ENCODE measurements around the gene ANKRD65.

Gene ANKRD65

DNA sequence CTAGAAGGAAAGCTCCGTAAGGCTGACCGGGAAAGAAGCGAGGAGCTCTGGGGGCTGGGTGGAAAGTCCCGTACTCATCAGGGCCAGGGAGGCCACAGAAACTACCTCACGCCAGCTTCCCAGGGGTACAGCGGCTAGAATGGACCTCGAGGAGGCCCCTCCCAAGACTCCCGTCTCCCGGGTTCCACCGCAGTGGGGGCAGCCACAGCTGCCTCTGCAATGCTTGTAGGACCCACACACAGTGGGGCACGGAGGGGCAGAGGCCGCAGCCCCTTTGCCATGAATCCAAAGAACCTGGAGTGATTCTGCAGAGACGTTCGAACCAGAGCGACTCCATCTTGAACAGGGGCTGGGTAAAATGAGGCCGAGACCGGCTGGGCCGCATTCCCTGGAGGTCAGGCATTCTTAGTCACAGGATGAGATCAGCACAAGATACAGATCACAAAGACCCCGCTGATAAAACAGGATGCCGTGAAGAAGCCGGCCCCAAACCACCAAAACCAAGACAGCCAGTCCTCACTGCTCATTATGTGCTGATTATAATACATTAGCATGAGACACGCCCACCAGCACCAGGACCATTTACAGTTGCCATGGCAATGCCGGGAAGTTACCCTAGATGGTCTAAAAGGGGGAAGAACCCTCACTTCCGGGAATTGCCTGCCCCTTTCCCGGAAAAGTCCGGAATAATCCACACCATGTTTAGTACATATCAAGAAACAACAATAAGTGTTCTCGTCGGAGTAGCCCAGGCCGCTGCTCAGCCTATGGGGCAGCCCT lies 1.6 kb upstream of the ANKRD65 start:
- TF ChIP-seq GABPA (IDR thresholded peaks at IDR 0.05; ENCODE audit: low read depth) (no peak), POLR2AphosphoS5 (IDR thresholded peaks at IDR 0.05; ENCODE audit: low read depth) (no peak), SPI1 (IDR thresholded peaks at IDR 0.05; ENCODE audit: borderline replicate concordance, low read depth) (no peak)
- TF ChIP-seq, protein P1, sequence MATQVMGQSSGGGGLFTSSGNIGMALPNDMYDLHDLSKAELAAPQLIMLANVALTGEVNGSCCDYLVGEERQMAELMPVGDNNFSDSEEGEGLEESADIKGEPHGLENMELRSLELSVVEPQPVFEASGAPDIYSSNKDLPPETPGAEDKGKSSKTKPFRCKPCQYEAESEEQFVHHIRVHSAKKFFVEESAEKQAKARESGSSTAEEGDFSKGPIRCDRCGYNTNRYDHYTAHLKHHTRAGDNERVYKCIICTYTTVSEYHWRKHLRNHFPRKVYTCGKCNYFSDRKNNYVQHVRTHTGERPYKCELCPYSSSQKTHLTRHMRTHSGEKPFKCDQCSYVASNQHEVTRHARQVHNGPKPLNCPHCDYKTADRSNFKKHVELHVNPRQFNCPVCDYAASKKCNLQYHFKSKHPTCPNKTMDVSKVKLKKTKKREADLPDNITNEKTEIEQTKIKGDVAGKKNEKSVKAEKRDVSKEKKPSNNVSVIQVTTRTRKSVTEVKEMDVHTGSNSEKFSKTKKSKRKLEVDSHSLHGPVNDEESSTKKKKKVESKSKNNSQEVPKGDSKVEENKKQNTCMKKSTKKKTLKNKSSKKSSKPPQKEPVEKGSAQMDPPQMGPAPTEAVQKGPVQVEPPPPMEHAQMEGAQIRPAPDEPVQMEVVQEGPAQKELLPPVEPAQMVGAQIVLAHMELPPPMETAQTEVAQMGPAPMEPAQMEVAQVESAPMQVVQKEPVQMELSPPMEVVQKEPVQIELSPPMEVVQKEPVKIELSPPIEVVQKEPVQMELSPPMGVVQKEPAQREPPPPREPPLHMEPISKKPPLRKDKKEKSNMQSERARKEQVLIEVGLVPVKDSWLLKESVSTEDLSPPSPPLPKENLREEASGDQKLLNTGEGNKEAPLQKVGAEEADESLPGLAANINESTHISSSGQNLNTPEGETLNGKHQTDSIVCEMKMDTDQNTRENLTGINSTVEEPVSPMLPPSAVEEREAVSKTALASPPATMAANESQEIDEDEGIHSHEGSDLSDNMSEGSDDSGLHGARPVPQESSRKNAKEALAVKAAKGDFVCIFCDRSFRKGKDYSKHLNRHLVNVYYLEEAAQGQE (IDR thresholded peaks at IDR 0.05; ENCODE audit: insufficient replicate concordance, low read depth): no peak
- TF ChIP-seq, protein P2, sequence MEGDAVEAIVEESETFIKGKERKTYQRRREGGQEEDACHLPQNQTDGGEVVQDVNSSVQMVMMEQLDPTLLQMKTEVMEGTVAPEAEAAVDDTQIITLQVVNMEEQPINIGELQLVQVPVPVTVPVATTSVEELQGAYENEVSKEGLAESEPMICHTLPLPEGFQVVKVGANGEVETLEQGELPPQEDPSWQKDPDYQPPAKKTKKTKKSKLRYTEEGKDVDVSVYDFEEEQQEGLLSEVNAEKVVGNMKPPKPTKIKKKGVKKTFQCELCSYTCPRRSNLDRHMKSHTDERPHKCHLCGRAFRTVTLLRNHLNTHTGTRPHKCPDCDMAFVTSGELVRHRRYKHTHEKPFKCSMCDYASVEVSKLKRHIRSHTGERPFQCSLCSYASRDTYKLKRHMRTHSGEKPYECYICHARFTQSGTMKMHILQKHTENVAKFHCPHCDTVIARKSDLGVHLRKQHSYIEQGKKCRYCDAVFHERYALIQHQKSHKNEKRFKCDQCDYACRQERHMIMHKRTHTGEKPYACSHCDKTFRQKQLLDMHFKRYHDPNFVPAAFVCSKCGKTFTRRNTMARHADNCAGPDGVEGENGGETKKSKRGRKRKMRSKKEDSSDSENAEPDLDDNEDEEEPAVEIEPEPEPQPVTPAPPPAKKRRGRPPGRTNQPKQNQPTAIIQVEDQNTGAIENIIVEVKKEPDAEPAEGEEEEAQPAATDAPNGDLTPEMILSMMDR (IDR thresholded peaks at IDR 0.05; ENCODE audit: insufficient read depth, low read length): no peak
- DNase-seq (ENCODE audit: low read depth in 1 of 2, low spot score in 1 of 2): no peak
- H3K27me3 ChIP-seq (ENCODE audit: insufficient read depth, poor library complexity, severe bottlenecking): peaks cover 14% of the 10 kb centered on the region
- no peak overlapping the region for H3K27ac ChIP-seq (replicated peaks)
- H3K4me3 ChIP-seq (replicated peaks; ENCODE audit: insufficient read depth, low read length): no peak overlapping the region

DNA sequence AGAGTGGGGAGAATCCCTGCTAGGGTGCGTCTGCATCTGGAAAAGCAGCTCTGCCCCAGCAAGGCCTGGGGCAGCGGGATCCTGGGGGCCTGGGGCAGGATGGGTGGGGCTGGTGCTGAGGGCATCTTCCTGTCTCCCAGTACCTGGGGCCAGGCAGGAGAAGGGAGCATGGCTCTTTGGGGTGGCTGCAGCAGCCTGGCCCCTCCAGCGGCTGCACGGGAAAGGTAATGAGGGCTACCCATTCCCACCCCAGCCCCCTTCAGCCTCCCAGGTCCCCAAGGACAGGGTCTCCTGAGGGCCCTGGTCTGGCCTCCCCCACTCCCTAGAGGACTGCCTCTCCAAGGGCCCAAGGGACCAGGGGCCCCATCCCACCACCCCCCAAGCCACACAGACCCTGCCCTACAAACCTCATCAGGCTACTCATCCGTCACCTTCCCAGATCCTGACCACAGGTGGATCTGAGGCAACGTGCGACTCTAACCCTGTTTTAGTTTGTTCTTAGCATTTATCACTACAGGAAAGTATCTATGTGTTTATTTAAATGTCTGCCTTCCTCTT lies 910 bp upstream of the ANKRD65 start:
- H3K27ac ChIP-seq (replicated peaks): no peak overlapping the region
- no peak for TF ChIP-seq GABPA (IDR thresholded peaks at IDR 0.05; ENCODE audit: low read depth)
- no peak for TF ChIP-seq SPI1 (IDR thresholded peaks at IDR 0.05; ENCODE audit: borderline replicate concordance, low read depth)
- TF ChIP-seq, protein P1 (IDR thresholded peaks at IDR 0.05; ENCODE audit: insufficient replicate concordance, low read depth): no peak
- TF ChIP-seq, protein P2 (IDR thresholded peaks at IDR 0.05; ENCODE audit: insufficient read depth, low read length): no peak
- no peak for TF ChIP-seq POLR2AphosphoS5 (IDR thresholded peaks at IDR 0.05; ENCODE audit: low read depth)
- H3K4me3 ChIP-seq (replicated peaks; ENCODE audit: insufficient read depth, low read length): no peak overlapping the region
- H3K27me3 ChIP-seq (ENCODE audit: insufficient read depth, poor library complexity, severe bottlenecking): peaks cover 12% of the 10 kb centered on the region
- no peak for DNase-seq (ENCODE audit: low read depth in 1 of 2, low spot score in 1 of 2)

DNA sequence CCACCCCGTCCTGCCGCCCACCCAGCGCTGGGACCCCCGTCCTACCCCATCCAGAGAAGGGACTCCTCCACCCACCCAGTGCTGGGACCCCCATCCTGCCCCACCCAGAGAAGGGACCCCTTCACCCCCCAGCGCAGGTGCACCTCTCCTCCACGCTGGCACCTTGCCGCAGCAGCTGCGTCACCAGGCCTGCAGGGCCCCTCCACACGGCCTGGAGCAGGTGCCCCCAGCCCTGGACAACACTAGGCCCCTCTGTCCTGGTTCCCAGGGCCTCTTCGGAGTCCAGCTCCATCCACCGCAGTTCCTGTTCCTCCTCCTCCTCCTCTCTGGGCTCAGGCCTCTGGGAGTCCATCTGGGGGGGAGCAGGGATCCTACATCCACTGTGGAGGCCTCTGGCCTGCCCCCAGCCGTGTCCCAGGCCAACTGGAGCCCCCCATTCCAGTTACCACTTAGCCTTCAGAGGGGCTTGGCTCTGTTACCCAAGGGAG lies 378 bp downstream of the ANKRD65 start:
- no peak for DNase-seq (ENCODE audit: low read depth in 1 of 2, low spot score in 1 of 2)
- no peak for TF ChIP-seq SPI1 (IDR thresholded peaks at IDR 0.05; ENCODE audit: borderline replicate concordance, low read depth)
- TF ChIP-seq POLR2AphosphoS5 (IDR thresholded peaks at IDR 0.05; ENCODE audit: low read depth): no peak
- TF ChIP-seq, protein P2 (IDR thresholded peaks at IDR 0.05; ENCODE audit: insufficient read depth, low read length): no peak
- TF ChIP-seq, protein P1 (IDR thresholded peaks at IDR 0.05; ENCODE audit: insufficient replicate concordance, low read depth): no peak
- TF ChIP-seq GABPA (IDR thresholded peaks at IDR 0.05; ENCODE audit: low read depth): no peak
- Histone ChIP-seq H3K4me3 (replicated peaks; ENCODE audit: insufficient read depth, low read length) (no peak overlapping the region), H3K27ac (replicated peaks) (no peak overlapping the region), H3K27me3 (ENCODE audit: insufficient read depth, poor library complexity, severe bottlenecking) (peaks cover 1% of the 10 kb centered on the region)
